Tibial artery (tissue), 4 donors: ENCODE data around the gene ACOT7.

Source experiments
- DNase-seq, 2 donors: peaks; one replicate each; pipeline ENCODE4 v3.0.0-alpha.2; 2019
- H3K27ac ChIP-seq, 2 donors: fragments of 200-600 bp; sonication (generic) in 1 of 2; 1 replicate in 1 of 2; 2 replicates in 1 of 2; pipeline ENCODE4 v1.5.1; 2018 to 2019; ENCODE audit warnings: mild to moderate bottlenecking in 1 of 2
- H3K27me3 ChIP-seq, 2 donors: fragments of 200-600 bp; sonication (generic) in 1 of 2; one replicate each; pipeline versions ENCODE4 v1.5.1 to v1.6.0; 2016 to 2019
- H3K36me3 ChIP-seq, 3 donors: fragments of 200-600 bp; sonication (generic) in 2 of 3; one replicate each; pipeline ENCODE4 v1.5.1; 2016 to 2019; ENCODE audit warnings: mild to moderate bottlenecking in 2 of 3
- H3K4me1 ChIP-seq, 4 donors: fragments of 200-600 bp; sonication (generic) in 2 of 4; 1 replicate in 3 of 4; 2 replicates in 1 of 4; pipeline ENCODE4 v1.5.1; 2016 to 2019
- H3K4me3 ChIP-seq, 2 donors: fragments of 200-600 bp; sonication (generic) in 1 of 2; 1 replicate in 1 of 2; 2 replicates in 1 of 2; pipeline ENCODE4 v1.5.1; 2018 to 2019; ENCODE audit warnings: mild to moderate bottlenecking in 2 of 2
- H3K9me3 ChIP-seq, 3 donors: fragments of 200-600 bp; sonication (generic) in 1 of 3; one replicate each; pipeline ENCODE4 v1.5.1; 2016 to 2019
- intact Hi-C: fragments of 100-400 bp; cut with DNase I; formaldehyde crosslinking; loops from one replicate; pipeline ENCODE4 v1.15.0; 2023; ENCODE audit warnings: low total_unique reads
- TF ChIP-seq, protein P1 (sequence below), 2 experiments: fragments of 200-600 bp in 1 of 2; fragments of 450-650 bp in 1 of 2; IDR thresholded peaks; one replicate each; pipeline ENCODE4 v1.5.1; 2017 to 2019; ENCODE audit warnings: antibody characterized with exemption in 2 of 2, mild to moderate bottlenecking in 1 of 2, moderate library complexity in 1 of 2

ACOT7 gene

DNA sequence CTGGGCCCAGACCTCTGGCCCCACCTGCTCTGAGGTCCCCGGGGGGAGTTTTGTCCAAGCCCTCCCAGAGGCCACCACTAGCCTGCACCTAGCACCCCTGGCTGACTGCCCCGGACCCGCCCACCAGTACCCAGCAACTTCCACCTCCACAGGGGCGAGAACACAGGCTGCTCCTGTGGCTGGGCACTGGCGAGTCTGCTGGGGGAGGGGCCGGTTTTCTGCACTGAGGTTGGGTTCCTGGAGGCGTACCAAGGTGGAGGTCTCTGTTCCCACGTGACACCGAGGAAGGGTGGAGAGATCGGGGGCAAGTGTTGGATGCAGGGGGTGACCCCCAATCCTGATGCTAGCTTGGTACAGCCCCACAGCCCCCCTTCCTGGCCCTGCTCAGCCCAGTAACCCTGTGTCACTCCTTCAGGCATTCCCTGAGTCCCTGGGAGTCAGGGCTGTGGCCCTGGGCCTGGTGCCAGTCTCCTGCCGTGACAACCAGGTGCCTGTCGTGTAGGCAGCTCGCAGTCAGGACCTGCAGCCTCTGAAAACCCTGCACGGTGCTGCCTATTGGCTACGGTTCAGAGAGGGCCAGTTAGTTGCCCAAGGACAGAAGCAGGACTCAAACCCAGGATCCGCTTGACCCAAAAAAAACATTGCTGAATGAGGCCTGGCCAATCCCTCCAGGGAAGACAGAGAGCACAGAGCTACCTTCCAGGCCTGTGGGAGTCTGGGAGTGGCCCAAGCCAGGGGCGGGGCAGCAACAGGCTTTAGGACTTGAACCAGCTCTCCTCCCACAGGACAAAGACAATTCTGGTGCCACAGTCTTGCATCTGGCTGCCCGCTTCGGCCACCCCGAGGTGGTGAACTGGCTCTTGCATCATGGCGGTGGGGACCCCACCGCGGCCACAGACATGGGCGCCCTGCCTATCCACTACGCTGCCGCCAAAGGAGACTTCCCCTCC is 34.1 kb upstream of the ACOT7 start:
- Histone ChIP-seq H3K4me3 (no peak overlapping the region), H3K27ac (no peak overlapping the region), H3K9me3 (no peaks in the 10 kb centered on the region), H3K4me1 (peaks cover 0 to 33% (median 23%) of the 10 kb centered on the region in 4 donors), H3K27me3 (peaks cover 4 to 92% of the 10 kb centered on the region in 2 donors), H3K36me3 (no peaks in the 10 kb centered on the region)
- intact Hi-C loops: no loop called here
- DNase-seq: no peak
- TF ChIP-seq, protein P1, sequence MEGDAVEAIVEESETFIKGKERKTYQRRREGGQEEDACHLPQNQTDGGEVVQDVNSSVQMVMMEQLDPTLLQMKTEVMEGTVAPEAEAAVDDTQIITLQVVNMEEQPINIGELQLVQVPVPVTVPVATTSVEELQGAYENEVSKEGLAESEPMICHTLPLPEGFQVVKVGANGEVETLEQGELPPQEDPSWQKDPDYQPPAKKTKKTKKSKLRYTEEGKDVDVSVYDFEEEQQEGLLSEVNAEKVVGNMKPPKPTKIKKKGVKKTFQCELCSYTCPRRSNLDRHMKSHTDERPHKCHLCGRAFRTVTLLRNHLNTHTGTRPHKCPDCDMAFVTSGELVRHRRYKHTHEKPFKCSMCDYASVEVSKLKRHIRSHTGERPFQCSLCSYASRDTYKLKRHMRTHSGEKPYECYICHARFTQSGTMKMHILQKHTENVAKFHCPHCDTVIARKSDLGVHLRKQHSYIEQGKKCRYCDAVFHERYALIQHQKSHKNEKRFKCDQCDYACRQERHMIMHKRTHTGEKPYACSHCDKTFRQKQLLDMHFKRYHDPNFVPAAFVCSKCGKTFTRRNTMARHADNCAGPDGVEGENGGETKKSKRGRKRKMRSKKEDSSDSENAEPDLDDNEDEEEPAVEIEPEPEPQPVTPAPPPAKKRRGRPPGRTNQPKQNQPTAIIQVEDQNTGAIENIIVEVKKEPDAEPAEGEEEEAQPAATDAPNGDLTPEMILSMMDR (IDR thresholded peaks at IDR 0.05): no peak

DNA sequence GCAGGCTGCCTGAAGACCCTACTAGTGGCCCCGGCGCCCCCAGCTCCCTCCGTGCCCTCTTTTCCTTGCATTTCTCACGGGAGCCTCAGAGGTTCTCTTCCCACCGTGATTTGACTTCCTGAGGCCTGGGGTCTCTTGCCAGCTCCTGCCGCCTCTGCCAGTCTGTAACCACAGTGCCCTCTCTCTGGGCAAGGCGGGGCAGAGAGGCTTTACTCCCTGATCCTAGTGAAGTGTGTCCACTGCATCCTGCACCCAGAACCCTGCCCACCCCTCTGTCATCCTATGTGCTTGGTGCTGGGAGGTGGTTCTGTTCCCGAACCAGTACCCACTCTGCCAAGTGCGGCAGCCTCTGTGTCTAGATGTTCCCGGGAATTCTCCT is 33.4 kb upstream of the ACOT7 start:
- H3K4me1 ChIP-seq: peaks cover 0 to 35% (median 23%) of the 10 kb centered on the region in 4 donors
- no peak for DNase-seq
- H3K27me3 ChIP-seq: peaks cover 4 to 94% of the 10 kb centered on the region in 2 donors
- H3K4me3 ChIP-seq: no peak overlapping the region
- no peaks in the 10 kb centered on the region for H3K9me3 ChIP-seq
- H3K27ac ChIP-seq: no peak overlapping the region
- TF ChIP-seq, protein P1 (IDR thresholded peaks at IDR 0.05): no peak
- intact Hi-C loops: no loop called here
- no peaks in the 10 kb centered on the region for H3K36me3 ChIP-seq

DNA sequence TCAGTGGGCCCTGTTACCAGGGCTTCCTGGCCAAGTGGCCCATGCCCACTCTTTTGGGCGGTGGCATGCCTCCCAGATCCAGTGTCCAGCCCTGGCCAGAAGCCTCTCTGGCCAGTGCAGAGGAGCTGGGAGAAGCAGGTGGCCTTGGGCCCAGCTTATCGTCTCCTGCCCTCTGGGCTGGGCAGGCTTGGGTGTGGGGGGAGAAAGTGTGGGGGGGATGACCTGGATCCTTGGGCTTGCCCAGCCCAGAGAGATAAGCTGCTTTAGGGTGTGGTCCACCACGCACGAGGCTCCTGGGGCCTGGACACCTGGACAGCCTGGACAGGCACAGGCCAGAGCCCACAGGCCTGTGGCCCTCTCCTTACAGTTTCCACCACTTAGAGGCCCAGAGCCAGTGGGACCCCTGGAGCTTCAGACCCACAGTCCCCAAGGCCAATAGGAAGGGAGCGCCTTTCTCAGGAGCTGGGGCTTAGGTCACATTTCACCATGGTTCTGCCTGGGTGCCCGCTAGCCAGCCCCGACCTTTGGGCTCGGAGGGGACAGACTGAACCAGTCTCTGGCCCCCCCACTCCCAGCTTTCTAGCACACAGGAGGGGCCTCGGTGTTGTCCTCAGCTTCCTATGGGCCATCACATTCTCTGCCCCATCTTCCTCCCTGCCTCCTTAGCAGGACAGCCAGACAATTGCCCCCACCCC is 32.9 kb upstream of the ACOT7 start:
- Histone ChIP-seq H3K4me3 (no peak overlapping the region), H3K36me3 (no peaks in the 10 kb centered on the region), H3K4me1 (peaks cover 0 to 35% (median 23%) of the 10 kb centered on the region in 4 donors), H3K27ac (no peak overlapping the region), H3K9me3 (no peaks in the 10 kb centered on the region), H3K27me3 (peaks cover 4 to 99% of the 10 kb centered on the region in 2 donors)
- TF ChIP-seq, protein P1 (IDR thresholded peaks at IDR 0.05): no peak
- DNase-seq: no peak
- intact Hi-C loops: no loop called here

DNA sequence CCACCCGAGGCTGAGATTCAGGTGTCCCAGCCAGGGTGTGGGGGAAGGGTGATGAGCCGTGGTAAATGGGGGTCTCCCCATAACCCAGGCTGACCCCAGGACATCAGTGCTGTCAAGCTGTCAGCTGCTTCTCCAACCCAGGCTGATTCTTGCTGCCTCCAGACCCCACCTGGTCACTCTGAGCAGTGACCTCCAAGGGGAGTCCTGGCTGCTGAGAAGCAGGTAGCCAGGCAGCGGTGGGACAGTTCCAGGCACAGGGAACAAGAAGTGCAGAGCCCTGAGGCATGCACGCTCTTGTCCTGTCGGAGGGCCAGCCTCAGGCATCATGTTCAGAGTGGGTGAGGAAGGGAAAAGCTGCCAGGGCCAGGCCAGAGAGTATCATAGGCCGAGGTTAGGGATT is 32.1 kb upstream of the ACOT7 start:
- H3K36me3 ChIP-seq: no peaks in the 10 kb centered on the region
- no peak overlapping the region for H3K27ac ChIP-seq
- intact Hi-C loops: no loop called here
- peaks cover 4 to 100% of the 10 kb centered on the region in 2 donors for H3K27me3 ChIP-seq
- peaks cover 0 to 35% (median 24%) of the 10 kb centered on the region in 4 donors for H3K4me1 ChIP-seq
- H3K9me3 ChIP-seq: no peaks in the 10 kb centered on the region
- TF ChIP-seq, protein P1 (IDR thresholded peaks at IDR 0.05): no peak
- no peak for DNase-seq
- no peak overlapping the region for H3K4me3 ChIP-seq

DNA sequence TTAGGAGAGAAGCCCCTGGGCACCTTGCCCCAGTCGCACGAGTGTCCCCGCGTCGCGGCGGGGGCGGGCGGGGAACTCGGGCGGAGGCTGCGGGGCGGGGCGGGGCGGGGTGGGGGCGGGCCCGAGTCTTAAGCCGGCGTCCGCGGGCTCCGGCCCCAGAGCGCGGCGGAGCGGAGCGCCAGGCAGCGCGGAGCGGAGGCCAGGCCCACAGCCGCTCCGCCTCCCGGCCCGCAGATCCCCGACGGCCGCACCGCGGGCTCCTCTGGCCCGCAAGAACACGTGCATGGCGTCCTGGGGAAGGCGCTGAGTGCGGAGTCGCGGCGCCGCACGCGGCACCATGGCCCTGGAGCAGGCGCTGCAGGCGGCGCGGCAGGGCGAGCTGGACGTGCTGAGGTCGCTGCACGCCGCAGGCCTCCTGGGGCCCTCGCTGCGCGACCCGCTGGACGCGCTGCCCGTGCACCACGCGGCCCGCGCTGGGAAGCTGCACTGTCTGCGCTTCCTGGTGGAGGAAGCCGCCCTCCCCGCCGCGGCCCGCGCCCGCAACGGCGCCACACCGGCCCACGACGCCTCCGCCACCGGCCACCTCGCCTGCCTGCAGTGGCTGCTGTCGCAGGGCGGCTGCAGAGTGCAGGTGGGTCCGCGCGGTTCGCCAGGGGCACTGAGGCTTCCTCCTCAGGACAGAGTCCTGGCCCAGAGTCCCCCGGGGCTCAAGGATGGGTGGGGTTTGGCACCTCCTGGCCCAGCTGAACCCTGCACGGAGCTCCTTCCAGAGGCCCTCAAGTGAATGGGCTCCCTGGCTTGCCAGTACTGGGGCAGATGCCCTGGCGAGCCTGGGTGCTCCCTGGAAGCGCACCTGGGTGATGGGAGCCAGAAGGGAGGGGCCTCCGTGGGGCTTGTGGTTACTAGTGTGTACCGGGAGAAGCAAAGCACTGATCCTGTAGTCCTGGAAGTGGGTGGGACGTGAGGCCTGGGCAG is 31.3 kb upstream of the ACOT7 start, which contains the start of gene ESPN:
TSS of gene ESPN (plus strand) at position 158 of the 975 bp plus-strand sequence. CDS start at position 338, 180 bp downstream.
- TF ChIP-seq, protein P1 (IDR thresholded peaks at IDR 0.05): no peak
- no peaks in the 10 kb centered on the region for H3K36me3 ChIP-seq
- no peak for DNase-seq
- intact Hi-C loops: no loop called here
- no peak within 1 kb of the TSS for H3K27ac ChIP-seq
- H3K27me3 ChIP-seq: peaks cover 4 to 100% of the 10 kb centered on the region in 2 donors
- no peaks in the 10 kb centered on the region for H3K9me3 ChIP-seq
- H3K4me1 ChIP-seq: peaks cover 0 to 43% (median 32%) of the 10 kb centered on the region in 4 donors
- peak within 1 kb of the TSS in 1 of 2 donors; percentile 29 for H3K4me3 ChIP-seq
